ENCODE results near the gene TBX18.

DNA sequence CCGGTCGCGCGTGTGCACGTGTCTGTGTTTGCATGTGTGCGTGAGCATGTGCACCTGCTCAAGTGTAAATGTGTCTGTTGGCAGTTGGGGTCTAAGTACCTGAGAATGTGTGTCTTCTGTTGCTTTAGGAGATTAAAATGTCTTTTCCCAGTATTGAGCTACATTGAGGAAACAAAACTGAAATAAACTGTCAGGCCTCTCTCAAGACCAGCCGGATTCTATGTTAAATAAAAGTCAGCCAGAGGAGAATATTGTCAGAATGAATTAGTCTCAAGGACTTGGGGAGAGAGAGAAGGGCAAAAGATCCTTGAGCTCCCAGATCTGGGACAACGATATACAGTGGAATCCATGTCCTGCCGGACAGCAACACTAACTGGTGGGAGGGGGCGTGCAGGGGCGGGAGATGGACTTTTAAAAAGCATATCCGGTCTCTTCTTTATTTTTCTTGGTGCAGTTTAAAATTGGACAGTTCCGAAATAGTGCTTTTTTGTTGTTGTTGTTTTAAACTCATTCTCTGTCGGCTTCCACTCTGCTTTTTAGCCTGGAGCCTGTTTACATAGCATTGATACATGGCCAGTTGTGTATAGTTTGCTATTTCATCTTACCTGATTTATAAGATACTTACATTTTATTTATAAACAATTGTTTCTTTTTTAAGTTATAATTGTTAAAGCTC is 3.3 kb upstream of the TBX18 start:
- TF ChIP-seq, protein P1, sequence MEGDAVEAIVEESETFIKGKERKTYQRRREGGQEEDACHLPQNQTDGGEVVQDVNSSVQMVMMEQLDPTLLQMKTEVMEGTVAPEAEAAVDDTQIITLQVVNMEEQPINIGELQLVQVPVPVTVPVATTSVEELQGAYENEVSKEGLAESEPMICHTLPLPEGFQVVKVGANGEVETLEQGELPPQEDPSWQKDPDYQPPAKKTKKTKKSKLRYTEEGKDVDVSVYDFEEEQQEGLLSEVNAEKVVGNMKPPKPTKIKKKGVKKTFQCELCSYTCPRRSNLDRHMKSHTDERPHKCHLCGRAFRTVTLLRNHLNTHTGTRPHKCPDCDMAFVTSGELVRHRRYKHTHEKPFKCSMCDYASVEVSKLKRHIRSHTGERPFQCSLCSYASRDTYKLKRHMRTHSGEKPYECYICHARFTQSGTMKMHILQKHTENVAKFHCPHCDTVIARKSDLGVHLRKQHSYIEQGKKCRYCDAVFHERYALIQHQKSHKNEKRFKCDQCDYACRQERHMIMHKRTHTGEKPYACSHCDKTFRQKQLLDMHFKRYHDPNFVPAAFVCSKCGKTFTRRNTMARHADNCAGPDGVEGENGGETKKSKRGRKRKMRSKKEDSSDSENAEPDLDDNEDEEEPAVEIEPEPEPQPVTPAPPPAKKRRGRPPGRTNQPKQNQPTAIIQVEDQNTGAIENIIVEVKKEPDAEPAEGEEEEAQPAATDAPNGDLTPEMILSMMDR (IDR thresholded peaks at IDR 0.05 in 8 of 11, conservative IDR thresholded peaks at IDR 0.05 in 3 of 11), result no peak
- no peak for TF ChIP-seq POLR2A (IDR thresholded peaks at IDR 0.05)
- no peak for TF ChIP-seq POLR2AphosphoS5 (IDR thresholded peaks at IDR 0.05)
